ENCODE results near the gene SIVA1.

DNA sequence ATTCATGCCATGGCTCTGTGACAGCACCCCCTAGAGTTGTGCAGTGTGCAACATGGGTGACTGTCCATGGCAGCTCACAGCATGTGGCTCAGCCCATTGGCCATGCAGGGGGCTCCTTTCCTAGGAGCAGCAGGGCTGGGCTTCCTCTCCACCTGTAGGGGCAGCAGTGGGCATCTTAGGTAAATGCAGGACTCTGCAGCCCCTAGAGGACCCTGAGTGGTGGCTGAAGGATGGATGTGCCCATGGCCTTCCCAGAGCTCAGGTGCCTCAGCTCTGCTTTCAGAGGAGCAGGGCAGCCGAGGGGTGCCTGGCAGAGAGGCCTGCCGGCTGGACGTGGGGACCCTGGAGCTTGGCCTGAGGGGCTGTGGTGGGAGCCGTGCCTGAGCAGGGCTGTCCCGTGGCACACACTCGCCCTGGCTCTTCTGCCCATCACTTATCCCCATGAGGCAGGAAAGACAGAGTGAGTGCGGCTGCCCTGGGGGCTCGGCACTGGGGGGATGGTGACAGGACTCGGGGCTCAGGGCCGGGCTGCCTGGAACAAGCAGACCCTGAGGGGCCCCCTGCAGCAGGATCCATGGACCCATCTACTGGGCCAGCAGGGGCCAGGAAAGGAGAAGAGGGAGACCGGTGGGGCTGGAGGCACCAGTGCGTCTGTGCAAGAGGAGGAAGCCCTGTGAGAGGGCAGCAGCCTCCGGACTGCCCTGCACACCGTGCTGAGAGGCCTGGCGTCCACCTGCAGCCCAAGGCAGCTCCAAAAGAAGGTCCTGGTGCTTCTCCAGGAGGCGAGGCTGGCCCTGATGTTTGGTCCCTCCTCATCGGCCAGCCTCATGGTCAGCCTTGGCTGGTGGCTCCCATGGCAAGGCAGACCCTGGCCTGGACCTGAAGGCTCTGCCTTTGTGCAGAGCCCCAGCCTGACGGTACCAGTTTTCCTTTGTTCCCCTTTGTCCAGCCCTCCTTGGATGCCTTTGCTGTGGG, 21.3 kb upstream of the SIVA1 start:
- no peak for TF ChIP-seq NFRKB (IDR thresholded peaks at IDR 0.05)
- no peak for TF ChIP-seq FOXK2 (IDR thresholded peaks at IDR 0.05)
- no peak for TF ChIP-seq ARNT (IDR thresholded peaks at IDR 0.05)
- no peak for TF ChIP-seq BHLHE40 (IDR thresholded peaks at IDR 0.05; ENCODE audit: borderline replicate concordance)
- TF ChIP-seq ZNF384 (IDR thresholded peaks at IDR 0.05), result no peak
